Panc1 (cell line): ENCODE data around the gene FAM110C. TPM values are rescaled to one million over a fixed set of nuclear protein-coding genes. Genes with fewer than 3 reads are reported as not detected.

Experiments
- ATAC-seq: fragments of 200-7000 bp; cut with Tn5 transposase; 2 replicates; pipeline ENCODE4 v1.9.1; 2020; ENCODE audit warnings: mild to moderate bottlenecking, moderate library complexity
- BruUV-seq: library from RNA; stranded (reverse); fragments of 400-500 nt; replicated peaks from 2 replicates; lab custom pipeline; 2021; lab: Mats Ljungman, UMichigan
- CTCF ChIA-PET: fragments of 300-600 bp; sonication (Branson Sonifier 250); formaldehyde crosslinking; loops from one replicate; lab custom pipeline; 2022; ENCODE audit warnings: antibody characterized with exemption; lab: Charles Lee
- POLR2A ChIA-PET: fragments of 300-600 bp; sonication (Branson Sonifier 250); formaldehyde crosslinking; loops from one replicate; lab custom pipeline; 2022; ENCODE audit warnings: antibody characterized with exemption; lab: Charles Lee
- DNase-seq: peaks from one replicate; pipeline ENCODE4 v3.0.0-alpha.2; 2010; ENCODE audit warnings: low read depth, low spot score
- H3K27ac ChIP-seq: 2 replicates; pipeline ENCODE4 v1.5.1; 2011; ENCODE audit warnings: mild to moderate bottlenecking, low read length, inconsistent platforms
- H3K27me3 ChIP-seq: fragments of 200-500 bp; sonication (Bioruptor generic); 2 replicates; pipeline ENCODE4 v1.6.0; 2014; ENCODE audit warnings: low read length, inconsistent platforms; ENCODE audit not compliant: control insufficient read depth, insufficient read depth
- H3K36me3 ChIP-seq: fragments of 200-500 bp; sonication (Bioruptor generic); 2 replicates; pipeline ENCODE4 v1.5.1; 2014; ENCODE audit warnings: inconsistent platforms, mild to moderate bottlenecking, low read length, moderate library complexity; ENCODE audit not compliant: control insufficient read depth, insufficient read depth
- H3K4me1 ChIP-seq: 2 replicates; pipeline ENCODE4 v1.5.1; 2011; ENCODE audit warnings: inconsistent platforms, mild to moderate bottlenecking, low read length, moderate library complexity; ENCODE audit not compliant: control insufficient read depth, insufficient read depth
- H3K4me3 ChIP-seq, 2 experiments: 2 replicates each; pipeline ENCODE4 v1.5.1; 2011 to 2012; ENCODE audit warnings: low read depth in 2 of 2, low read length in 2 of 2, mild to moderate bottlenecking in 2 of 2, inconsistent platforms in 1 of 2, moderate library complexity in 1 of 2
- H3K9me3 ChIP-seq: fragments of 200-500 bp; sonication (Bioruptor generic); 2 replicates; pipeline ENCODE4 v1.5.1; 2014; ENCODE audit warnings: low read depth, mild to moderate bottlenecking, inconsistent platforms, low read length, moderate library complexity; ENCODE audit not compliant: control insufficient read depth, insufficient read depth
- CTCF ChIP-seq: fragments of 450-650 bp; IDR thresholded peaks from 2 replicates; pipeline ENCODE4 v1.5.1; 2017; ENCODE audit warnings: mild to moderate bottlenecking
- POLR2AphosphoS5 ChIP-seq: IDR thresholded peaks from 2 replicates; pipeline ENCODE4 v1.6.1; 2012; ENCODE audit warnings: mild to moderate bottlenecking, low read depth, low read length, moderate library complexity
- REST ChIP-seq, 2 experiments: IDR thresholded peaks; 2 replicates each; pipeline ENCODE4 v1.6.1; 2011 to 2012; ENCODE audit warnings: low read depth in 2 of 2, control low read depth in 1 of 2, low read length in 1 of 2, mild to moderate bottlenecking in 1 of 2, moderate library complexity in 1 of 2; ENCODE audit not compliant: insufficient read depth in 1 of 2
- SIN3A ChIP-seq: IDR thresholded peaks from 2 replicates; pipeline ENCODE4 v1.6.1; 2012; ENCODE audit warnings: low read depth, mild to moderate bottlenecking, low read length, moderate library complexity, borderline replicate concordance; ENCODE audit not compliant: insufficient read depth
- TCF7L2 ChIP-seq: IDR thresholded peaks from 2 replicates; pipeline ENCODE4 v1.6.1; 2011; ENCODE audit warnings: mild to moderate bottlenecking, low read depth, low read length, inconsistent platforms
- in situ Hi-C: cut with HindIII; loops from 2 replicates; pipeline ENCODE4 v1.10.0; 2016; ENCODE audit warnings: low sequenced_read_pairs, low pct_unique_long_range_greater_than_20kb
- intact Hi-C: fragments of 100-400 bp; cut with micrococcal nuclease; formaldehyde crosslinking; loops from one replicate; pipeline ENCODE4 v1.10.0; 2022; ENCODE audit not compliant: unreplicated experiment
- total RNA-seq: library from RNA; stranded (reverse); gene quantifications from one replicate; pipeline ENCODE4 v1.2.1, GENCODE V29; 2021; ENCODE audit not compliant: unreplicated experiment

The FAM110C gene
- total RNA-seq, 1 experiment from 2014 or later, result 0.13 TPM

GRCh38 chr2:84121-84520 lies 37.8 kb upstream of the FAM110C start:
- no TSS peak for BruUV-seq
- Histone ChIP-seq H3K27ac (no peak overlapping the region), H3K36me3 (no peaks in the 10 kb centered on the region), H3K27me3 (no peaks in the 10 kb centered on the region; the same call in 1 of the 2 replicates), H3K9me3 (no peaks in the 10 kb centered on the region), H3K4me1 (no peaks in the 10 kb centered on the region), H3K4me3 (no peak overlapping the region)
- in situ Hi-C loops (no loop called here), intact Hi-C loops (no loop called here)
- ChIA-PET POLR2A (no interaction called here), CTCF (no interaction called here)
- DNase-seq, result no peak
- no peak for ATAC-seq
- no peak for TF ChIP-seq CTCF
- no peak for TF ChIP-seq POLR2AphosphoS5
- TF ChIP-seq SIN3A, result no peak
- TF ChIP-seq REST (IDR thresholded peaks at IDR 0.05; ENCODE audit: insufficient read depth in 1 of 2, low read depth in 2 of 2, low read length in 1 of 2), result no peak
- TF ChIP-seq TCF7L2, result no peak

- Histone ChIP-seq H3K9me3 (no peaks in the 10 kb centered on the region), H3K4me1 (no peaks in the 10 kb centered on the region), H3K27me3 (no peaks in the 10 kb centered on the region; the same call in 1 of the 2 replicates), H3K4me3 (no peak overlapping the region), H3K27ac (no peak overlapping the region), H3K36me3 (no peaks in the 10 kb centered on the region)
- TF ChIP-seq REST (IDR thresholded peaks at IDR 0.05; ENCODE audit: insufficient read depth in 1 of 2, low read depth in 2 of 2, low read length in 1 of 2), result no peak
- TF ChIP-seq POLR2AphosphoS5, result no peak
- no peak for TF ChIP-seq SIN3A
- no peak for TF ChIP-seq TCF7L2
- TF ChIP-seq CTCF, result no peak
- CTCF ChIA-PET, result no interaction called here
- in situ Hi-C loops (no loop called here), intact Hi-C loops (no loop called here)
- DNase-seq, result no peak
- ATAC-seq, result no peak
- no TSS peak for BruUV-seq
- POLR2A ChIA-PET, result no interaction called here
Observed at GRCh38 chr2:80971-81736, 34.8 kb upstream of the FAM110C start.
